GM19193 (cell line): ENCODE data around the gene SUV39H1.

Experiments used
- POLR2A ChIP-seq: IDR thresholded peaks from 4 replicates; pipeline ENCODE4 v1.6.1; 2011; ENCODE audit not compliant: insufficient read depth, insufficient read length; ENCODE audit errors: extremely low read depth

The SUV39H1 gene

DNA sequence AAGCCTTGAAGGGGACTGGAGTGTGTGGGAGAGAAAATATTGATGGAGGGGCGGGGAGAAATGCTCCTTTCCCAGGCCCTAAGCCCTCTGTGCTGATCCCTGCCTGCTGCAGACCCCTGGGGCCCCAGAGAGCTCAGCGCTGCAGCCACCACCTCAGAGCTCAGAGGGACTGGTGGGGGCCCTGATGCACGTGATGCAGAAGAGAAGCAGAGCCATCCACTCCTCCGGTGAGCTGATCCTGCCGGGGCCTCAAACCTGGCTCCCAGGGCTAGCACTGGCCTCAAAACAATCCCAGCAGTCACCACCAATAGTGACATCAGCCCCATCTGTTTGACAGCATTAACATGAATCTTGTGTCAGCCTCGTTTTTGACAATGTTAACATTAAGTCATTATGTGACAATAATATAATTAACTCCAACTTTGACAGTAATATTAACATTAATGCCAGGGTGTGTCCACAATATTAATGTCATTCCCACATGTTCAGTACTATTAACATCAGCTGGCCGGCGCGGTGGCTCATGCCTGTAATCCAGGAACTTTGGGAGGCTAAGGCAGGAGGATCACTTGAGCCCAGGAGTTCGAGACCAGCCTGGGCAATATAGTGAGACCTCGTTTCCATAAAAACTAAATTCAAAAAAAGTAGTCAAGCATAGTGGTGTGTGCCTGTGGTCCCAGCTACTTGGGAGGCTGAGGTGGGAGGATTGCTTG, 7.2 kb upstream of the SUV39H1 start:
- TF ChIP-seq POLR2A = no peak

DNA sequence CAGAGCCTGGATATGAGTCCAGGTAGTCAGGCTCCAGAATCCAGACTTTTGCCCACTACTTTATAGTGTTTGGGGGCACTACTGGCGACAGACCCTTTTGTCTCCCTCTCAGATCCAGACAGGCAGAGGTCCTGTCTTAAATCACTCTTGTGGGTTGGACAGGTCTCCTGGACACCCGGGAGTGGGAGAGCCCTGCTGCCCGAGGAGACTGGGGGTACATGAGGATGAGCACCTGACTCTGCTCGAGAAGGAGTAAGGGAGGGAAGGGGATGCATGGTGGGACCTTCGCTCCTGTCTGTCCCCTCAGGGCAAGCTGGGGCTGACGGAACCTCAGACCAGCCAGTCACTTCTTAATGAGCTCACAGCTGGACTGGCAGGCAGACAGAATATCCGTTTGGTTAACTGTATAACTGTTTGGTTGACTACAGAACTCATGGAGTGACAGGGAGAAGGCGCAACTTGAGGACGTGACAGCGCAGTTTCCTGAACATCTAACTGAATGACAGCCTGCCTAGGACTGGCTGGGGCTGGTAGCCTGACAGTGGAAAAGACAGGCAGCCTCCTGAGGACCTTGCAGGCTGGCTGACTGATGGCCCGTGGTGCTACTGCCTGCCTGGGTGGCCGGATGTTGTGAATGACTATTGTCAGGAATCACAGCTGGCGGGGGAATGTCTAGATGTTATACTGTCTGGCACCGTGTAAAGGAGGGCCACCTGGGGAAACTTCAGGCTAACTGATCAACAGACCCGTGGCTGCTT, 1.6 kb upstream of the SUV39H1 start:
- no peak for TF ChIP-seq POLR2A

DNA sequence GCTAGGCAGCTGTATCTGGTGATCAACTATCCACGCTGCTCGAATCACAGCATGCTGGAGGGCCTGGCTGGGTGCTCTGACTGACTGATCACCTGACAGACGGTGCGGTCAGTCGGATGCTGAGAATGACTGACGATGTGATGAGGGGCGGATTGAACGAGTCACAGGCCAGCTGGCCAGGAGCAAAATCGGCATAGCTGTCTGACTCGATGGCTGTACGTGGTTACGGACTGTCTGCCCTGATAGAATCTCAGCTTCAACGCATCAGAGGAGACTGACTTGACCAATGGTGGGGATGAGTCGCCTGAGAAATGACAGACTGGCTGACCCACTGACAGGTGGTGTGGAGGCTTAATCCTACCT, 1.0 kb upstream of the SUV39H1 start:
- no peak for TF ChIP-seq POLR2A

DNA sequence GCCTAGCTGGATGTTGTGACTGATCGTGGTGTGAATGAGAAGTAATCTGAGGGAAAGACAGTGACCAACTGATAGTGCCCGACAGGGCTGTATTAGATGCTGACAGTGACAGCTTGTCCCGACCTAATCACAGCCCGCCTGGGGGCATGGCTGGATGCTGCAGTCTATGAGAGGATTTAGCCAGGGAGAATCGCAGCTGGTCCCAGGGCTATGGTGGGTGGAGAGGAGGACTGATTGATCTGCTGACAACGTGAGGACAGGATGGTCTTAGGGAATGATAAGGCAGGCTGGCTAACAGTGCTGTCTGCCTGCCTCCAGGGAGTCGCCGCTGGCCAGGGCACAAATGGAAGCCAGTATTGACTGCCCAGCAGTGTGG, 621 bp upstream of the SUV39H1 start:
- no peak for TF ChIP-seq POLR2A

- TF ChIP-seq POLR2A = no peak
Observed at GRCh38 chrX:48696909-48697727, 584 bp downstream of the SUV39H1 start.

GRCh38 chrX:48698306-48698705, 1.8 kb downstream of the SUV39H1 start:
- no peak for TF ChIP-seq POLR2A

DNA sequence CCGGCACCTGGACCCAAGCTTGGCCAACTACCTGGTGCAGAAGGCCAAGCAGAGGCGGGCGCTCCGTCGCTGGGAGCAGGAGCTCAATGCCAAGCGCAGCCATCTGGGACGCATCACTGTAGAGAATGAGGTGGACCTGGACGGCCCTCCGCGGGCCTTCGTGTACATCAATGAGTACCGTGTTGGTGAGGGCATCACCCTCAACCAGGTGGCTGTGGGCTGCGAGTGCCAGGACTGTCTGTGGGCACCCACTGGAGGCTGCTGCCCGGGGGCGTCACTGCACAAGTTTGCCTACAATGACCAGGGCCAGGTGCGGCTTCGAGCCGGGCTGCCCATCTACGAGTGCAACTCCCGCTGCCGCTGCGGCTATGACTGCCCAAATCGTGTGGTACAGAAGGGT, 3.7 kb downstream of the SUV39H1 start:
- no peak for TF ChIP-seq POLR2A

DNA sequence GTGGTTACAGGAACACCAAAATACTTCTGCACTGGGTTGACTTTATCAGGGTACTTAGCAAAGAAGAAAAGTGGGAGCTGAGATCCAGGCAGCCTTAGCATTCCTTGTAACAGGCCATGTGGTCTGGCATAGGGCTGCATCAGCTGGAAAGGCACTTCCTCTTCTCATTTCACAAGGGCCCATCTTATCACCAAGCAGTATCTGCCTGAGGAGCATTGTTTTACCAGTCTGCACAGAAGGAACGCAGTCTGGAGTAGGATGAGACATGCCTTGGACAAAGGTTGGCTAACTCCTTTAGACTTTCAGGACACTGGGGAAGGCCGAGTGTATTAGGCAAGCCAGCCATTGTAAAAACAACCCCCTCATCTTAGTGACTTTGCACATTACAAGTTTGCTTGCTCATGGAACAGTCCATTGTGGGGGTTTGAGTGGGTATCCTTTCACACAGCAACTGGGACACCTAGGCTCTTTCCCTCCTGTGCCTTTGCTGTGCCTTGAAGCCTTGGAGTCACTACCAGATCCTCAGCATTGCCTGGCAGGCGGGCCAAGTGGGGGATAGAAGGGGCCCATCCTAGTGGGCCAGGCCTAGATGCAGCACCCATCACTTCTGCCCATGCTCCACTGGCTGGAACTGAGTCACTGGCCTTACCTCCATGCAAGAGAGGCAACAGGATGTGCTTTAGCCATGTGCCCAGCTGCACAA, 4.6 kb downstream of the SUV39H1 start:
- TF ChIP-seq POLR2A = no peak

DNA sequence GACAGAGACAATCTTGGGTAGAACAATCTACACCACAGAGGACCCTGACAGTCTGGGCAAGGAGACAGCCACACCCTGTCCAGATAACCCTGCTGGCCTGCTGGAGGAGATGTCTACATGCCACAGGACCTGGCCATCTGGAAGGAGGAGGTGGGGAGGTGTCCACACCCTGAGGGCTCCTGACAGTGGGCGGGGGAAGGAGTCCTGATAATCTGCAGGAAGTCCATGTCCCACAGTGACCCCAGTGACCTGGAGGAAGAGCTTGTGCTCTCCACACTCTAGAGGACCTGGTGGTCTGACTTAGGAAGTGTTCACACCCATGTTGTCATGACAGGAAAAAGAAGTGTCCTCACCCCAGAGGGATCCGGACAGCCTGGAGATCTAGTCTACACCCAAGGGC, 5.5 kb downstream of the SUV39H1 start:
- TF ChIP-seq POLR2A = no peak

DNA sequence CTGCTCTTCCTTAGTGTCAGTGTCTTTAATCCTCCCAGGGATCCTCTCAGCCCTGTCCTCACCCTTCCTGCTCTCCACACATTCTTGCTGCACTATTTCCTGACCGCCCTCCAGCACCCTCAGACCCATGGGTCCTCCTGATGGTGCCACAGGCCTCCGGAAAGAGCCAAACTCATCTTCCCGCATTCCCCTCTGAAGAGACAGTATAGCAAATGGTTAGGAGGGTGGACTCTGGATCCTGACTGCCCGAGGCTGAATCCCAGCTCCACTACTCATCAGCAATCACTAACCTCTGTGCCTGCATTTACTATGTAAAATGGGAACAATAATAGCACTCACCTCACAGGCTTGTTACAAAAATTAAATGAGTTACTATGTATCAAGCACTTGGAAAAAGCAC, 6.2 kb downstream of the SUV39H1 start:
- TF ChIP-seq POLR2A = no peak

DNA sequence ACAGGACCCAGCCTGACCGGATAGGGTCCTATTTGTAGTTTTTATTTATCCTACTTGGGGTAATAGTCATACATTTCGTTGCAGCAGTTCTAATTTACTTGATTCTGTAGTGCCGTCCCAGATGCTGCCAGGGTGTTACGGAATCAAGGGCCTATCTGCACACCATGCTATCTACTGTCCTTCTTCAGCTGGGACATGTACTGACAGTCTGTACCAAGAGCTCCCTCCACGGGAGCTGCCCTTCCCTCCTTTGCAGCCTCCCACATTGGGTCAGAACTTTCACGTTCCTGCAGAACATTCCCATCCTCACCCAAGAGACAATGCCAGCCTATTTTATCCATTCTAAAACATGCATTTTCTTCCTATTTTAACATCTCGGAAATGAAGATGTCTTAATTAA, 6.7 kb downstream of the SUV39H1 start:
- TF ChIP-seq POLR2A = no peak

- TF ChIP-seq POLR2A = no peak
Observed at GRCh38 chrX:48703642-48704481, 7.3 kb downstream of the SUV39H1 start.

DNA sequence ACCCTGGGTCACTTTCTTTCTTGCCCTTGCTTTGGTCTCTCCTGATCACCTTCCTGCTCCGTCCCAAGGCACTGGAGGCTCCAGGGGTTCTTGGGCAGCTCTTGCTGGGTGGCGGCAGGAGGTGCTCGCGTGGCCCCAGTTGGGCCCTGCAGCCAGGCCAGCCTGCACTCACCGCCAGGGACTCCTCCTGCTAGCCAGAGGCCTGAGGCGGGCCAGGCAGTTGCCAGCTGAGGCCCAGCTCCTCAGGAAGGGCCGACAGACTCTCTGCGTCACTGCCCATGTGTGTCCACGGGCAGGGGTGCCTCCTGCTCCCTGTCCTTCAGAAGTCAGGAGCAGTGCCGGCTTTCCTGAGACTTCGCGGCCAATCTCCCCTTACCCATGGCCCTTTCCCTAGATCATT, 9.3 kb downstream of the SUV39H1 start:
- TF ChIP-seq POLR2A = no peak

GRCh38 chrX:48709522-48710112, 13.1 kb downstream of the SUV39H1 start:
- no peak for TF ChIP-seq POLR2A
